Sigmoid colon (tissue), 4 donors: ENCODE results near the gene TPMT.

Source experiments
- CTCF ChIP-seq, 4 experiments: fragments of 450-650 bp in 3 of 4; fragments of 200-600 bp in 1 of 4; IDR thresholded peaks; one replicate each; pipeline ENCODE4 v1.5.1; 2016 to 2019; ENCODE audit warnings: antibody characterized with exemption in 4 of 4, mild to moderate bottlenecking in 3 of 4, moderate library complexity in 2 of 4
- EP300 ChIP-seq, 4 donors: sonication (generic); formaldehyde crosslinking; IDR thresholded peaks; one replicate each; pipeline ENCODE4 v1.6.1; 2017; ENCODE audit warnings: antibody characterized with exemption in 4 of 4
- POLR2A ChIP-seq, 2 donors: fragments of 450-650 bp; IDR thresholded peaks; one replicate each; pipeline ENCODE4 v1.6.1; 2016; ENCODE audit warnings: antibody characterized with exemption in 2 of 2, mild to moderate bottlenecking in 2 of 2, moderate library complexity in 2 of 2

- TF ChIP-seq CTCF (IDR thresholded peaks at IDR 0.05) = no peak
- no peak for TF ChIP-seq POLR2A (IDR thresholded peaks at IDR 0.05)
- TF ChIP-seq EP300 (IDR thresholded peaks at IDR 0.05) = no peak
These were observed 14.8 kb downstream of the TPMT start for GRCh38 chr6:18139935-18140621.
